HepG2 (cell line): Measurements from ENCODE around the gene CAMK1D.

Experiments
- CHD2 ChIP-seq: IDR thresholded peaks from 2 replicates; pipeline ENCODE4 v1.6.1; 2011; ENCODE audit warnings: low read depth, low read length, improper control_type of control experiment
- FOXA1 ChIP-seq, 2 experiments: fragments of 450-650 bp in 1 of 2; sonication (generic) in 1 of 2; formaldehyde crosslinking in 1 of 2; IDR thresholded peaks; 2 replicates each; pipeline versions ENCODE4 v1.4.0 to v1.6.1; 2016 to 2020; ENCODE audit warnings: missing genetic modification reagents in 1 of 2
- MYC ChIP-seq: sonication (generic); formaldehyde crosslinking; IDR thresholded peaks from 2 replicates; pipeline ENCODE4 v1.9.0; 2021; ENCODE audit warnings: missing genetic modification reagents, borderline replicate concordance
- NR2F2 ChIP-seq: IDR thresholded peaks from 2 replicates; pipeline ENCODE4 v1.6.1; 2012; ENCODE audit warnings: low read depth, inconsistent platforms, borderline replicate concordance
- POLR2A ChIP-seq, 2 experiments: IDR thresholded peaks; 2 replicates each; pipeline ENCODE4 v1.6.1; 2011; ENCODE audit warnings: low read depth in 2 of 2, low read length in 2 of 2, mild to moderate bottlenecking in 1 of 2, moderate library complexity in 1 of 2; ENCODE audit not compliant: insufficient read depth in 1 of 2
- SP1 ChIP-seq, 2 experiments: fragments of 450-650 bp in 1 of 2; sonication (generic) in 1 of 2; formaldehyde crosslinking in 1 of 2; IDR thresholded peaks; 2 replicates each; pipeline versions ENCODE4 v1.4.0 to v1.6.1; 2016 to 2020; ENCODE audit warnings: missing genetic modification reagents in 1 of 2
- TF ChIP-seq, protein P1 (sequence below): sonication (generic); formaldehyde crosslinking; IDR thresholded peaks from 2 replicates; pipeline ENCODE4 v1.5.0; 2020; ENCODE audit warnings: mild to moderate bottlenecking, missing genetic modification reagents, moderate library complexity
- TF ChIP-seq, protein P2 (sequence below): sonication (generic); formaldehyde crosslinking; IDR thresholded peaks from 2 replicates; pipeline ENCODE4 v1.4.0; 2020; ENCODE audit warnings: mild to moderate bottlenecking, low read depth, missing genetic modification reagents

DNA sequence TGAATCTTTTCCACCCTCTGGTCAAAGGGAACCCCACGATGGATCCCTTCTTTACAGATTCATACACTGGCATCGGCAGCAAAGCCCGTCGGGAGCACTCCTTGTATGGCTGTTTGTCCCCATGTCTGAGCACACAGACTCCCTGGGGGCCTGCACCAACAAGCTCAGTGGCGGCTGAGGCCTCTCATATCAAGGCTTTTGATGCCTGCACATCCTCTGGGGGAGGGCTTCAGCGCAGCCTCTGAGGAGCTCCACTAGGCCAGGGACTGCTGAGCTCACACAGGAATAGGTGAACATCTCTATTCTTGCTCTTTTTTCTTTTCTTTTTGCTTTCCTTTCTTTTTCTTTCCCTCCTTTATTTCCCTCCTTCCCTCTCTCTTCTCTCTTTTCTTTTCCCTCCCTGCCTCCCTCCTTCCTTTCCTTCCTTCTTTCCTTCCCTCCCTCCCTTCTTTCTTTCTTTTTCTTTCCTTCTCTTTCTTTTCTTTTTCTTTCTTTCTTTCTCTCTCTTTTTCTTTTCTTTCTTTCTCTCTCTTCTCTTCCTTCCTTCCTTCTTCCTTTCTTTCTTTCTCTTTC lies 477.5 kb downstream of the CAMK1D start:
- TF ChIP-seq MYC (CRISPR knock-in tag): no peak
- TF ChIP-seq, protein P1, sequence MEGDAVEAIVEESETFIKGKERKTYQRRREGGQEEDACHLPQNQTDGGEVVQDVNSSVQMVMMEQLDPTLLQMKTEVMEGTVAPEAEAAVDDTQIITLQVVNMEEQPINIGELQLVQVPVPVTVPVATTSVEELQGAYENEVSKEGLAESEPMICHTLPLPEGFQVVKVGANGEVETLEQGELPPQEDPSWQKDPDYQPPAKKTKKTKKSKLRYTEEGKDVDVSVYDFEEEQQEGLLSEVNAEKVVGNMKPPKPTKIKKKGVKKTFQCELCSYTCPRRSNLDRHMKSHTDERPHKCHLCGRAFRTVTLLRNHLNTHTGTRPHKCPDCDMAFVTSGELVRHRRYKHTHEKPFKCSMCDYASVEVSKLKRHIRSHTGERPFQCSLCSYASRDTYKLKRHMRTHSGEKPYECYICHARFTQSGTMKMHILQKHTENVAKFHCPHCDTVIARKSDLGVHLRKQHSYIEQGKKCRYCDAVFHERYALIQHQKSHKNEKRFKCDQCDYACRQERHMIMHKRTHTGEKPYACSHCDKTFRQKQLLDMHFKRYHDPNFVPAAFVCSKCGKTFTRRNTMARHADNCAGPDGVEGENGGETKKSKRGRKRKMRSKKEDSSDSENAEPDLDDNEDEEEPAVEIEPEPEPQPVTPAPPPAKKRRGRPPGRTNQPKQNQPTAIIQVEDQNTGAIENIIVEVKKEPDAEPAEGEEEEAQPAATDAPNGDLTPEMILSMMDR (CRISPR knock-in tag): no peak
- TF ChIP-seq, protein P2, sequence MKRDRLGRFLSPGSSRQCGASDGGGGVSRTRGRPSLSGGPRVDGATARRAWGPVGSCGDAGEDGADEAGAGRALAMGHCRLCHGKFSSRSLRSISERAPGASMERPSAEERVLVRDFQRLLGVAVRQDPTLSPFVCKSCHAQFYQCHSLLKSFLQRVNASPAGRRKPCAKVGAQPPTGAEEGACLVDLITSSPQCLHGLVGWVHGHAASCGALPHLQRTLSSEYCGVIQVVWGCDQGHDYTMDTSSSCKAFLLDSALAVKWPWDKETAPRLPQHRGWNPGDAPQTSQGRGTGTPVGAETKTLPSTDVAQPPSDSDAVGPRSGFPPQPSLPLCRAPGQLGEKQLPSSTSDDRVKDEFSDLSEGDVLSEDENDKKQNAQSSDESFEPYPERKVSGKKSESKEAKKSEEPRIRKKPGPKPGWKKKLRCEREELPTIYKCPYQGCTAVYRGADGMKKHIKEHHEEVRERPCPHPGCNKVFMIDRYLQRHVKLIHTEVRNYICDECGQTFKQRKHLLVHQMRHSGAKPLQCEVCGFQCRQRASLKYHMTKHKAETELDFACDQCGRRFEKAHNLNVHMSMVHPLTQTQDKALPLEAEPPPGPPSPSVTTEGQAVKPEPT (CRISPR knock-in tag): no peak
- TF ChIP-seq POLR2A (IDR thresholded peaks at IDR 0.05; ENCODE audit: insufficient read depth in 1 of 2, low read depth in 2 of 2, low read length in 2 of 2): no peak
- TF ChIP-seq SP1 (IDR thresholded peaks at IDR 0.05): no peak
- TF ChIP-seq SP1 (CRISPR knock-in tag; IDR thresholded peaks at IDR 0.05): no peak
- TF ChIP-seq FOXA1 (IDR thresholded peaks at IDR 0.05): no peak
- TF ChIP-seq FOXA1 (CRISPR knock-in tag; IDR thresholded peaks at IDR 0.05): no peak
- no peak for TF ChIP-seq NR2F2
- TF ChIP-seq CHD2: no peak
